ENCODE data around the gene CELA1.
"Not testable (repeated sequence)": the region's sequence is repeated elsewhere in the genome, so short reads cannot be mapped to it uniquely, and the experiment has no call there.

CELA1 gene

DNA sequence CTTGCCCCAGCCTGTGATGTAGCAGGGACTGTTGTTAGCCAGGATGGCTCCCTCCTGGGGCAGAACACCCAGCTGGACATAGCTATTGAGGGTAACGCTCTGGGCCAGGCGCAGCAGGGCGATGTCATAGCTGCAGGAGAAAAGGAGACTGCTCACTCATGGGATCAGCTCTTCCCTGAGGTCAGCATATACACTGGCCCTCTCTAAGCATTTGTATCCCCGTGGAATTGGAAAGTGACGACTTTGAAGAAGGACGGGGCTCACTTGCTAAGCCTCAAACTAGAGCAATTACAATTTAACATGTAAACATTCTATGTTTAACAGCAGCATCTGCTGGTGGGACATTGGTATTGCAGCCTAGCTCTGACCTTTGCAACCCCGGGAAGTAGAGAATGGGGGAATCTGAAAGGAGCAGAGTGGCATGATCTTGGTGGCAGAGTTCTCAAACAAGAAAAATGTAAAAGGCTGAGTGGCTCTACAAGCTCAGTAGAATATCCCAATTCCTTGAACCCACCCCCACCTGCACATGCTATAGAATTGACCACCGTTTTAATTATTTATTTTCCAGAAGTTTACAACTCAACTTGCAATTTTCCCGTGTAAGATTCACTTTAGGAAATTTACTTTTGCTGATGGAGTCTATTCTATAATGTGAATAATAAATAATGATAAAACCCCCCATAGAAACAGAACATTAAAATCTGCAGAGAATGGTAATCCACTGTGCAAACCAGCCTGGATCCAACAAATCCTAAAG lies 5.0 kb downstream of the CELA1 start:
- peak; percentile 2 for DNase-seq

DNA sequence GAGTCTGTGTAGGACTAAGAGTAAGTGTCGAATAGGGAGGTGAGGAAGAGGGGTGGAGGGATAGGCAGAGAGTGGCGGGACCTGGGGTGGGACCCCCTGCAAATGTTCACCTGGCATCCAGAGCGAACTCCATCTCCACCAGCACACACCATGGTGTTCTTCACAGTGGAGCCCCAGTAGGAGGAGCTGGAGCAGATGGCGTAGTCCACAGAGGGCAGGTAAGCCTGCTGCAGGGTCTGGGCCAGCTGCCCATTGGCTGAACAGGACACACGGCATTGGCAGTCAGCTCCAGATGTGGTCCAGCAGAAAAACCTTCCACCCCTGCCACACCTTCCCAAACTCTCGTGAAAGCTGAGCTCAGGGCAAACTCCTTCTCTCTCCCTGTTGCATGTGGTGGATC lies 6.7 kb downstream of the CELA1 start:
- no peak for DNase-seq

GRCh38 chr12:51337336-51337735 lies 9.1 kb downstream of the CELA1 start:
- DNase-seq = not testable (repeated sequence)

DNA sequence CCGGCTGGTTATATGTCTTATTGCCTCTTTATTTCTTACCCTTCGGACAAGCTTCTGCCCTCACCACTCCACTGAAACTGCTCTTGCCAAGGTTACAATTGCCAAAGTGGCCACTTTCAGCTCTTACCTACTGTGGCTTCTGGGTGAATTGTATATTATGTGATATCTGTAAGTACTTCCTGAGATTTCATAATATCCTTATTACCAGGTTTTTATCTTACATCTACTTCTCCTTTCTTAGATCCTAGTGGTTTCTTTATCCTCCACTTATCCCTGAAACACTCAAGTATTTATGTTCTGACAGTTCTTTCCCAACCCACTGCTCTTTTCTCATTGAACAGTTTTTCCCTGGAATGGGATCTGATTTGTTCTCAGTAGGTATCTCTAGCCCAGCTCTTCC lies 10.5 kb downstream of the CELA1 start:
- no peak for DNase-seq

GRCh38 chr12:51334764-51335163 lies 11.7 kb downstream of the CELA1 start:
- no peak for DNase-seq

DNA sequence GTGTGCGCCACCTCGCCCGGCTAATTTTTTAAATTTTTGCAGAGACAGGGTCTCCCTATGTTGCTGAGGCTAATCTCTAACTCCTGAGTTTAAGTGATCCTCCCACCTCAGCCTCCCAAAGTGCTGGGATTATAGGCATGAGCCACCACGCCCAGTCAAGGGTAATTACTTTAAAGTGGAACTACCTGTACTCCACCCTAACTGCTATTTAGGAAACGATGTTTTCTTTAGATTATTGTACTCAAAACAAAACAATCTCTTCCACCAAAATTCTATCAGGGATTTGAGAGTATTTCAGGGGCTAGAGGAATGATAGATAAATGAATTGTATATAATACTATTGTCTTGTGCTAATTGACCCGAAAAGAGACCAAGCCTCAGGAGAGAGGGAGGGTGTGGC lies 12.9 kb downstream of the CELA1 start:
- DNase-seq = no peak

GRCh38 chr12:51330186-51330585 lies 16.3 kb downstream of the CELA1 start:
- no peak for DNase-seq

DNA sequence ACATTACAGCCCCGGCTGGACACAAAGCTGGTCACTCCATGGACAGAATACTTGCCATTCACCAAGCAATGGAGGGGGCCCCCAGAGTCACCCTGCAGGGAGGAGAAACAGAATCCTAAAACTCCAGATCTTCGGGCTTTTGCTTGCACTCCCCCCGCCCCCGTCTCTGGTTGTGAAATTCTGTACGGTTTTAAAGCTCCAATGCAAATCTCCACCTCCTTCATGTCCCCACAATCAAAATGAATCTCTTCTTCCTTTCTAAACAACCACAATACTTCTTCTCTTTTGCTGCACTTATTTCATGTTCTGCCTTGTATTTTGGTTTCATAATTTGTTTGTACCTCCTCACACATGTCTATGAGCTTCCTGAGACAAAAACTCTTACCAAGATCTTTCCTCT lies 16.7 kb downstream of the CELA1 start:
- DNase-seq = no peak

- no peak for DNase-seq
These were observed 17.9 kb downstream of the CELA1 start for GRCh38 chr12:51328587-51328986.

DNA sequence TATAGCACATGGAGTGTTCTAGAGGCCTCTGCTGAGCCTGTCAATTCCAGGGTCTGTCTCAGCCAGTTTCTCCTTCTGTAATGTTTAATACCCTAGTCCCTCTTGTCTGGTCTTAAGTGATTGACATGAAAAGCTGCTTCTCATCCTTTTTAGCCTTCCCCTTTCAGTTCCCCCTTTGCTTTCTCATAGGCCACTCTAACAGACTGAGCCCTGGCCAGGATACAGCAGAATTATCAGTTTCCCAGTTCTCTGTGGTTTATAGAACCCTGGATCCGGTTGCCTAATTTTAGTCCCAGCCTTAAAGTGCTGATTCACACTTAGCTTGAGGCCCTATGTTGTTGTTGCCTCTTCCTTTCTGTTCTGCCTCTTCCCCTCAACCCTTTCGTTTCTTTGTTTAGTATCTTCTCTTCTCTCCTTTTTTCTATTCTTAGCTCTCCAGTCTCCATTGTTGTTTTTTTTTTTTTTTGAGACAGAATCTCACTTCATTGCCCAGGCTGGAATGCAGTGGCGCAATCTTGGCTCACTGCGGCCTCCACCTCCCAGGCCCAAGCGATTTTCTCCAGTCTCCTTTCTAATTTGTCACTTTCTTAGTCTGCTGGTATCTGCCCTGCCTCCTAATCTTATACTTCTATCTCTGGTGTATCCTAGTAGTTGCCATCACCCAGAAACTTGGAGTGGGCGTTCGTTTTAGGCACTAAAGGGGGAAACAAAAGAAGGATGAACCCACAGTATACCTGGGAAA lies 19.6 kb downstream of the CELA1 start:
- no peak for DNase-seq

DNA sequence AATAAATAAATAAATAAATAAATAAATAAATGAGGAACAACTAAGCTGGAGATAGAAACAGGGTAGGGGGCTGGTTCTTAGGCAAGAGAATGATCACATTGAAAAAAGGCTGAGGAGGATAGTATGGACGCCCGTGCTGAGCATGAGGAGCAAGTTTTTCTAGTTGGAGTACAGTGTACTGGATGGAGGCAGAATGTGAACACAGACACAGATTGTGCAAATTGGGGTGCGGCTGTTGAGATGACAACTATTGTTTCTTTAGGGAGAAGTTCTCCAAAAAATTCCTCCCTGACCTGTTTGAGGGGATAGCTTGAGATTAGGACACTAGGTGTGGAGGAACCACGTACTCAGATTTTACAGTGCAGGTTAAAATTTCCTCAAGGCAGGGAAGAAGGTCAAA lies 21.5 kb downstream of the CELA1 start:
- DNase-seq = no peak

- DNase-seq = no peak
These were observed 22.2 kb downstream of the CELA1 start, which contains the start of gene BIN2 for GRCh38 chr12:51323966-51324895. Gene BIN2 (minus strand): TSS chr12:51324174. CDS start chr12:51324102, 72 bp downstream.

GRCh38 chr12:51323317-51323960 lies 23.0 kb downstream of the CELA1 start:
- DNase-seq = no peak

DNA sequence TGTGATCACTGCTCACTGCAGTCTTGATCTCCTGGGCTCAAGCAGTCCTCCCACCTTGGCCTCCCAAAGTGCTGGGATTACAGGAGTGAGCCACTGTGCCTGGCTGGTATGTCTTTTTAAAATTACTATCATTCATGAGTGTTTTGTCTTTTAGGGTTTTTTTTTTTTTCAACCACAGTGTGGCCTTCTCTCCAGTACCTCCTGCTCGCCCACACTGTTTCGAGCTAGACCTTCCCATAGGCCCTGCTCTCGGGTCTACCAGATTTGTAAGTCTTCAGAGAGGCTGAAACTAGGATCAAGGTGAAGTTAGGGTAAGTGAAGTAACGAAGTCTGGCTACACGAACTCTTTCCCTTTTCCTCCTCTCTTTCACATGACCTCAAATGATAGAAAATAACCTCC lies 24.0 kb downstream of the CELA1 start:
- DNase-seq = no peak

DNA sequence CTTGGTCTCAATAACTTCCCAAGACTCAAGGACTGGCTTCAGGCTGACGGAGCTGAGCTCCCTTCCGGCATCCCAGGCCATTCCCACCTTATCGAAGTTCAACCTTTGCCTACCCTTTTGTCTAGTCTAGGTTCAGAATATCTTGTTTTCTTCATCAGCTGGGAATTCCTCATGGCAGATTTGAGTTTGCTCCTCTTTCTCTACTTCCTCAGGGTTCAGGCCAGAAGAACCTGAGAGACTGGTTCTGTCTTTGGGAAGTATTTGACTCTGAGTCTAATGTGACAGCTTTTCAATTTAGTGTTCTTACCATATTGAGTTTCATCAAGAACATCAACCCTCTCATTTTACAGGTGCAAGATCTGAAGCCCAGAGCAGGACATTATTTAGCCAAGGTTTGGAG lies 24.6 kb downstream of the CELA1 start:
- no peak for DNase-seq

DNA sequence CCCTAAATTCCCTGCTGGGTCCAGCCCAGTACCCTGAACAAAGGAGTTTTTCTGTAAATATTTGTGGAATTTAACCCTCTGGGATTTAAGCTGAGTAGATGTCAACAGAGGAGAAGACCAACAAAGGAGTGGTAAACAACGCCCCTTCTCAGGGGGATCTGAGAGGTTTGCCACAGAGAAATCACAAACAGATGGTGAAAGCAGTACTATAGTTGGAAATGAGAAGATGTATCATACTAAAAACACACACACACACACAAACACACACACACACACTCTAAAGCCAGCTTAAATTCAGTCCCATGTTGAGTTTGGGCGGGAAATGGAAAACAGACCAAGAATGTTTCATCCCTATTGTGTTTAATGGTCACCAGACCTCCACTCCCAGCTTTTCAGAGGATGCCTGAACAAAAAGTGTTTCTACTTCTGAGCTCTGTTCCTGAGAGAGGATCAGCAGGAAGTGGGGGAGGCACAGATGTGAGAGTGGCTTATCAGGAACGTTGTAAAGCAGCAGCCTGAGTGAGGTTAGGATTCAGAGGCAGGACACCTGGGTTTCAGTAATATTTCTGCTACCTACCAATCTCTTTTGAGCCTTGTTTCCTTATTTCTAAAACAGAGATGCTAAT lies 25.7 kb downstream of the CELA1 start:
- DNase-seq = no peak

DNA sequence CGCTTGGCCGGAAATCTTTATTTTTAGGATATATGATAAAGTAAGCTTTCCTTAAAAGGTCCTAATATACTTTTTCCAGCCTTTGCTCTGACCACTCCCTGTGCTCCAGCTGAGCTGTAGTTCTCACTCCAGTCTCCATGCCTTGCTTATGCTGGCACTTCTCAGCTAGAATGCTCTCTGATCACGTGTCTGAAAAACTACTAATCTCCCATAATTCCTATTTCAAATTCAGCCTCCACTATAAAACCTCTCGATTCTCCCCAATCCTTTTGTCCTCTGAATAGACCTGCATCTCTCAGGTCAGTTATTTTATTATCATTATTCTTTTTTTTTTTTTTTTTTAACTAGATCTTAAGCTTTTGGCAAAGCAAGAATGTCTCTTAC lies 26.2 kb downstream of the CELA1 start:
- no peak for DNase-seq

DNA sequence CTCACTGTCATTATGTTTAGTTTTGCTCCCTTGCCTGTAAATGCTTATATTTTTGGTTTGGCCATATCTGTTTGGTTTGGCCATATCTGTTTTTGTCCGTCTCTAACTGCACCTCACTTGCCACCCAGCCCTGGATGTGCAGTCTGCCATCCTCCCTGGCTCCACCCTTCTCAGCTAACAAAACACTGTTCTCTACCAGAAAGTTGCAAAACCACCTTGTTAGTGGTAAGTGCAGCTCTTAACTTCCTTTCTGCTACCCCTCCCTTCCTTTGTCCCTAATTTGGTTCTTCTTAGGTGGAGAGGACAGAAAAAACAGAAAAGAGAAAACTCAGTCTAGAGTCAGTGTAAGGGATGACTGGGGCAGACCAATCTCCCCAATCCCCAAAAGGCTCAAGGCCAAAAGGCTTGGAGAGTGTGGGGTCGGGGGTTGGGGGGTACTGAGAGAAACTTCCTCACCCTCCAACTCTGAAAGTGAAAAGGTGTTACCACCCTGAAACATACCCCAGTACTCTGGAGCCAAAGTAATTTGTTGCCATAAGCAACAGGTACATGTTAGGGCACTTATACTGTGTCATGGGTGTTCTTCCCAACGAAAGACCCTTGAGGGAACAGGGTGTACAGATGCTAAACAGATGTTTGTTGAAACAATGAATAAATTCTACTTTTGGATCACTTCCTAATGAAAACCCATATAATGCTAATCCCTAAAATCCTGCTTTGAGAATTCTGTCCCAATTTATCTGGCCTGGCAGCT lies 27.5 kb downstream of the CELA1 start:
- DNase-seq = no peak

DNA sequence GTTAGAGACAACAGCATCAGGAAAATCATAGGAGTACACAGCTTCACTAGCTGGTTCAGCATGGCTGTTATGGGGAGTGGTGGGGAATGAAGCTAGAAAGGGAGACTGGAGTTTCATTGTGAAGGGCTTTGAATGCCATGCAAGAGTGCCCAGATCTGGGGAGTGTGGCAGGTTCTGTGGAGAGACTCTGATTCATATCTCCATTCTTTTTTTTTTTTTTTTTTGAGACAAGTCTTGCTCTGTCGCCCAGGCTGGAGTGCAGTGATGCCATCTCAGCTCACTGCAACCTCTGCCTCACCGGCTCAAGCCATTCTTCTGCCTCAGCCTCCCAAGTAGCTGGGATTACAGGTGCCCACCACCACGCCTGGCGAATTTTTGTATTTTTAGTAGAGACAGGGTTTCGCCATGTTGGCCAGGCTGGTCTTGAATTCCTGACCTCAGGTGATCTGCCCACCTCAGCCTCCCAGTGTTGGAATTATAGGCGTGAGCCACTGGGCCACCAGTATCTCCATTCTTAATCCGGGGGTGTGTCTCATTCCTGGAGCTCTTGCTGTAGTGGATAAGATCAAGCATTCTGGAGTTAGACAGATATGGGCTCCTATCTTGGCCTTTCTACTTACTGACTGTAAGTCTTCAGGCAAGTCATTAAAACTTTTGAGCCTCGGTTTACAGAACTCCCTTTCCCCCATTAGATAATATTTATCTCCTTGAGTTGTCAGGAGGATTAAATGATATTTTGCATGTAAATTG lies 28.2 kb downstream of the CELA1 start:
- not testable (repeated sequence) for DNase-seq

DNA sequence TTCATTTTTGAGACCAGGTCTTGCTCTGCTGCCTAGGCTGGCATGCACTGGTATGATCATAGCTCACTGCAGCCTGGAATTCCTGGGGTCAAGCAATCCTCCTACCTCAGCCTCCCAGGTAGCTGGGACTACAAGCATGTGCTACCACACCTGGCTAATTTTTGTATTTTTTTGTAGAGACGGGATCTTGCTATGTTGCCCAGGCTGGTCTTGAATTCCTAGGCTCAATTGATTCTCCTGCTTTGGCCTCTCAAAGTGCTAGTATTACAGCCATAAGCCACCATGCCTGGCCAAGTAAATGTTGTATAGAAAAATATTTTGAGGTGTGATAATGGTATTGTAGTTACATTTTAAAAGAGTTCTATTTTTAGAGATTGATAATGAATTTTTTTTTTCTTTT lies 35.1 kb downstream of the CELA1 start:
- no peak for DNase-seq

All from NCI-H187 treated with DMSO at 0.1 percent for 48 hours (cell line).